SU-DHL-6 (cell line): ENCODE data around the gene OTOS.

Experiments
- H2AFZ ChIP-seq: fragments of 200-600 bp; sonication (generic); 2 replicates; pipeline ENCODE4 v1.6.1; 2014; ENCODE audit warnings: low read depth, mild to moderate bottlenecking, moderate library complexity, mixed read lengths, antibody characterized with exemption, low read length; ENCODE audit not compliant: severe bottlenecking
- H3F3A ChIP-seq: fragments of 200-600 bp; shearing (Covaris generic); 2 replicates; pipeline ENCODE4 v1.6.0; 2016; ENCODE audit warnings: antibody characterized with exemption, mild to moderate bottlenecking; ENCODE audit not compliant: insufficient read depth
- H3K27ac ChIP-seq: fragments of 200-600 bp; sonication (generic); 2 replicates; pipeline ENCODE4 v1.5.1; 2016; ENCODE audit warnings: low read depth, mild to moderate bottlenecking, low read length, moderate library complexity, mixed read lengths
- H3K27me3 ChIP-seq: fragments of 200-600 bp; sonication (generic), shearing (Covaris generic); 2 replicates; pipeline ENCODE4 v1.6.0; 2014; ENCODE audit warnings: mild to moderate bottlenecking, low read length
- H3K36me3 ChIP-seq: fragments of 200-600 bp; sonication (generic); 2 replicates; pipeline ENCODE4 v1.6.1; 2014; ENCODE audit warnings: mild to moderate bottlenecking, low read length, mixed read lengths
- H3K4me2 ChIP-seq: fragments of 300-600, 200-600 bp; shearing (Covaris generic), sonication (generic); 2 replicates; pipeline ENCODE4 v1.6.0; 2014; ENCODE audit warnings: low read length, low read depth, mild to moderate bottlenecking; ENCODE audit not compliant: poor library complexity, severe bottlenecking
- H3K4me3 ChIP-seq: fragments of 200-600 bp; sonication (generic); 2 replicates; pipeline ENCODE4 v1.5.1; 2014; ENCODE audit warnings: antibody characterized with exemption, low read length, mild to moderate bottlenecking, mixed read lengths; ENCODE audit not compliant: insufficient read depth, poor library complexity, severe bottlenecking
- H3K79me2 ChIP-seq: fragments of 200-600 bp; sonication (generic); 2 replicates; pipeline ENCODE4 v1.6.1; 2014; ENCODE audit warnings: mild to moderate bottlenecking, low read length, moderate library complexity; ENCODE audit not compliant: insufficient read depth
- H3K9ac ChIP-seq: fragments of 200-600 bp; sonication (generic); 2 replicates; pipeline ENCODE4 v1.7.0; 2014; ENCODE audit warnings: mild to moderate bottlenecking, low read length
- H3K9me2 ChIP-seq: fragments of 200-600 bp; sonication (generic); replicated peaks from 2 replicates; pipeline ENCODE4 v1.6.1; 2014; ENCODE audit warnings: low read length; ENCODE audit not compliant: insufficient read depth
- H3K9me3 ChIP-seq: fragments of 200-600 bp; sonication (generic); 2 replicates; pipeline ENCODE4 v1.6.1; 2014; ENCODE audit warnings: low read length, mixed read lengths; ENCODE audit not compliant: insufficient read depth
- H4K20me1 ChIP-seq: fragments of 200-600 bp; sonication (generic); 2 replicates; pipeline ENCODE4 v1.6.1; 2014; ENCODE audit warnings: low read depth, mild to moderate bottlenecking, antibody characterized with exemption, low read length, moderate library complexity, mixed read lengths
- CTCF ChIP-seq: fragments of 200-600 bp; sonication (generic); IDR thresholded peaks from one replicate; pipeline ENCODE4 v1.5.1; 2017; ENCODE audit warnings: antibody characterized with exemption, mild to moderate bottlenecking, low read length, moderate library complexity; ENCODE audit not compliant: insufficient read depth, poor library complexity, severe bottlenecking
- EZH2phosphoT487 ChIP-seq: fragments of 200-600 bp; sonication (generic), shearing (Covaris generic); conservative IDR thresholded peaks from 2 replicates; pipeline ENCODE4 v1.6.1; 2018; ENCODE audit warnings: mild to moderate bottlenecking, antibody characterized with exemption, low read length, moderate library complexity, mixed read lengths

The OTOS gene

GRCh38 chr2:240131296-240131695 lies 9.2 kb downstream of the OTOS start:
- Histone ChIP-seq H3K36me3 (no peaks in the 10 kb centered on the region), H3K27ac (no peak overlapping the region), H3K4me3 (no peak overlapping the region), H3K4me2 (no peak overlapping the region), H3K9me3 (no peaks in the 10 kb centered on the region), H3K79me2 (peaks cover 19% of the 10 kb centered on the region), H2AFZ (no peak overlapping the region), H3K9ac (no peak overlapping the region), H3K9me2 (no peaks in the 10 kb centered on the region), H4K20me1 (no peaks in the 10 kb centered on the region), H3K27me3 (no peaks in the 10 kb centered on the region), H3F3A (no peaks in the 10 kb centered on the region)
- TF ChIP-seq EZH2phosphoT487: no peak

GRCh38 chr2:240130393-240131195 lies 9.9 kb downstream of the OTOS start:
- H3K36me3 ChIP-seq: no peaks in the 10 kb centered on the region
- peaks cover 14% of the 10 kb centered on the region for H3K79me2 ChIP-seq
- H3K27me3 ChIP-seq: no peaks in the 10 kb centered on the region
- no peak for TF ChIP-seq CTCF
- TF ChIP-seq EZH2phosphoT487: no peak
- H2AFZ ChIP-seq: no peak overlapping the region
- H3K27ac ChIP-seq: no peak overlapping the region
- H3K4me2 ChIP-seq: no peak overlapping the region
- no peaks in the 10 kb centered on the region for H4K20me1 ChIP-seq
- H3F3A ChIP-seq: no peaks in the 10 kb centered on the region
- no peak overlapping the region for H3K4me3 ChIP-seq
- no peak overlapping the region for H3K9ac ChIP-seq
- H3K9me2 ChIP-seq: no peaks in the 10 kb centered on the region
- no peaks in the 10 kb centered on the region for H3K9me3 ChIP-seq

- TF ChIP-seq CTCF: no peak
- TF ChIP-seq EZH2phosphoT487: no peak
- Histone ChIP-seq H3K27ac (no peak overlapping the region), H3K9ac (no peak overlapping the region), H3K79me2 (peaks cover 7% of the 10 kb centered on the region), H3F3A (no peaks in the 10 kb centered on the region), H3K4me3 (no peak overlapping the region), H3K9me2 (no peaks in the 10 kb centered on the region), H3K27me3 (no peaks in the 10 kb centered on the region), H3K9me3 (no peaks in the 10 kb centered on the region), H4K20me1 (no peaks in the 10 kb centered on the region), H3K36me3 (no peaks in the 10 kb centered on the region), H3K4me2 (no peak overlapping the region), H2AFZ (no peak overlapping the region)
Measured at GRCh38 chr2:240129731-240130392, 10.6 kb downstream of the OTOS start.

DNA sequence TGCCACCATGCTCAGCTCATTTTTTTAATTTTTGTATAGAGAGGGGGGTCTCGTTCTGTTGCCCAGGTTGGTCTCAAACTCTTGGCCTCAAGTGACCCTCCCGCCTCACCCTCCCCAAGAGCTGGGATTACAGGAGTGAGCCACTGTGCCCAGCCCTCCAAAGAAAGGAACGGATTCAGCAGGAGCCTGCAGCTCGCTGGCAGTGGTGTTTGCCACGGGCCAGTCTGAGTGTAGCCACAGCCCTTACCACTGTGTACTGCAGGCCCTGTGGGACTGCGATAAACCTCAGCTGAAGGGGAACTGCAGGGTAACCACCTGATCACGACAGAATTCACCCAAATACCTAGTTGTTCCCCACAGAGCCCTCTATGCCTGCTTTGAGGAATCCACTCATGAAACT lies 11.1 kb downstream of the OTOS start:
- H3K36me3 ChIP-seq: no peaks in the 10 kb centered on the region
- no peak overlapping the region for H3K9ac ChIP-seq
- no peaks in the 10 kb centered on the region for H3K9me3 ChIP-seq

More for the DNA sequence above, 11.1 kb downstream of the OTOS start:
- Histone ChIP-seq H3K9me2 (no peaks in the 10 kb centered on the region), H3K27me3 (no peaks in the 10 kb centered on the region), H3F3A (no peaks in the 10 kb centered on the region), H3K4me2 (no peak overlapping the region), H2AFZ (no peak overlapping the region), H3K79me2 (0 out of 2 replicates have a peak, but pooled peaks cover 1% of the 10 kb centered on the region), H4K20me1 (no peaks in the 10 kb centered on the region), H3K4me3 (no peak overlapping the region), H3K27ac (no peak overlapping the region)
- TF ChIP-seq CTCF (no peak), EZH2phosphoT487 (no peak)
